GM12878 (cell line): ENCODE measurements around the gene CFAP97D2. TPM values are rescaled to one million over a fixed set of nuclear protein-coding genes. Genes with fewer than 3 reads are reported as not detected.

Experiments used
- ATAC-seq: fragments of 200-7000 bp; cut with Tn5 transposase; 3 replicates; pipeline ENCODE4 v1.9.1; 2020; ENCODE audit warnings: mild to moderate bottlenecking, moderate library complexity
- BruUV-seq: library from RNA; stranded (reverse); fragments of 400-500 nt; replicated peaks from 2 replicates; lab custom pipeline; 2021; lab: Mats Ljungman, UMichigan
- CTCF ChIA-PET: fragments of 300-600 bp; sonication (Branson Sonifier 250); formaldehyde crosslinking; extraction: SDS; loops from one replicate; lab custom pipeline; 2021; ENCODE audit warnings: inconsistent platforms; lab: Yijun Ruan, JAX
- POLR2A ChIA-PET: fragments of 350-600 bp; formaldehyde crosslinking; extraction: SDS; loops from one replicate; lab custom pipeline; 2021; ENCODE audit warnings: inconsistent platforms; lab: Charles Lee
- RAD21 ChIA-PET: fragments of 300-600 bp; sonication (Branson Sonifier 250); formaldehyde crosslinking; loops from one replicate; lab custom pipeline; 2023; ENCODE audit warnings: antibody characterized with exemption; ENCODE audit not compliant: unreplicated experiment; lab: Charles Lee
- SMC1A ChIA-PET: fragments of 300-600 bp; sonication (Branson Sonifier 250); formaldehyde crosslinking; loops from one replicate; lab custom pipeline; 2023; ENCODE audit not compliant: unreplicated experiment, uncharacterized antibody; lab: Charles Lee
- DNase-seq: peaks from one replicate; pipeline ENCODE4 v3.0.0-alpha.2; 2011; ENCODE audit warnings: low read depth, low spot score
- FAIRE-seq: peaks from 3 replicates; lab custom pipeline; 2011; peaks lifted over from hg19 to GRCh38; lab: Jason Lieb, UNC
- H2AFZ ChIP-seq: 2 replicates; pipeline ENCODE4 v1.6.0; 2011; ENCODE audit warnings: low read depth, low read length, control low read depth; ENCODE audit not compliant: control insufficient read depth
- H3K27ac ChIP-seq: 2 replicates; pipeline ENCODE4 v1.5.1; 2011; ENCODE audit warnings: control low read depth; ENCODE audit not compliant: control insufficient read depth, insufficient read depth
- H3K27me3 ChIP-seq, 2 experiments: replicated peaks in 1 of 2; 2 replicates each; pipeline versions ENCODE4 v1.6.0 to v1.6.1; 2011; ENCODE audit warnings: low read length in 1 of 2; ENCODE audit not compliant: control insufficient read depth in 2 of 2, insufficient read depth in 2 of 2
- H3K36me3 ChIP-seq, 2 experiments: 2 replicates each; pipeline ENCODE4 v1.5.1; 2011; ENCODE audit warnings: low read length in 1 of 2; ENCODE audit not compliant: control insufficient read depth in 2 of 2, insufficient read depth in 2 of 2
- H3K4me1 ChIP-seq: 2 replicates; pipeline ENCODE4 v1.6.1; 2011; ENCODE audit warnings: mild to moderate bottlenecking, low read length, moderate library complexity, mixed read lengths; ENCODE audit not compliant: control insufficient read depth, insufficient read depth
- H3K4me2 ChIP-seq: 2 replicates; pipeline ENCODE4 v1.6.0; 2011; ENCODE audit warnings: control low read depth; ENCODE audit not compliant: control insufficient read depth, insufficient read depth
- H3K4me3 ChIP-seq: fragments of 200-600 bp; sonication (generic); 2 replicates; pipeline ENCODE4 v1.5.1; 2016
- H3K79me2 ChIP-seq: 2 replicates; pipeline ENCODE4 v1.6.0; 2011; ENCODE audit warnings: low read length; ENCODE audit not compliant: control insufficient read depth, insufficient read depth
- H3K9ac ChIP-seq: 2 replicates; pipeline ENCODE4 v1.8.0; 2011; ENCODE audit warnings: low read length, control low read depth, mixed read lengths; ENCODE audit not compliant: control insufficient read depth, insufficient read depth
- H3K9me3 ChIP-seq: replicated peaks from 3 replicates; pipeline ENCODE4 v1.5.1; 2011; ENCODE audit warnings: mild to moderate bottlenecking, low read length; ENCODE audit not compliant: control insufficient read depth, insufficient read depth
- H4K20me1 ChIP-seq: 2 replicates; pipeline ENCODE4 v1.6.0; 2011; ENCODE audit not compliant: control insufficient read depth, insufficient read depth
- CHD2 ChIP-seq: IDR thresholded peaks from 2 replicates; pipeline ENCODE4 v1.6.1; 2011; ENCODE audit warnings: low read depth, low read length, improper control_type of control experiment, borderline replicate concordance
- CHD4 ChIP-seq: fragments of 200-600 bp; sonication (generic); IDR thresholded peaks from 2 replicates; pipeline ENCODE4 v1.6.1; 2016; ENCODE audit warnings: mild to moderate bottlenecking
- EGR1 ChIP-seq, 2 experiments: IDR thresholded peaks; 1 replicate in 1 of 2; 2 replicates in 1 of 2; pipeline ENCODE4 v1.6.1; 2011 to 2012; ENCODE audit warnings: low read depth in 2 of 2, low read length in 2 of 2, borderline replicate concordance in 1 of 2, mild to moderate bottlenecking in 1 of 2, moderate library complexity in 1 of 2
- FOXK2 ChIP-seq: fragments of 450-650 bp; IDR thresholded peaks from 2 replicates; pipeline ENCODE4 v1.6.1; 2017; ENCODE audit warnings: mild to moderate bottlenecking, moderate library complexity
- HDAC2 ChIP-seq: fragments of 200-600 bp; sonication (generic); IDR thresholded peaks from 2 replicates; pipeline ENCODE4 v1.6.1; 2017
- MEF2A ChIP-seq: IDR thresholded peaks from 2 replicates; pipeline ENCODE4 v1.6.1; 2011; ENCODE audit warnings: low read depth, mild to moderate bottlenecking, low read length, moderate library complexity; ENCODE audit not compliant: insufficient read depth
- PML ChIP-seq: IDR thresholded peaks from 2 replicates; pipeline ENCODE4 v1.6.1; 2012; ENCODE audit warnings: low read length, inconsistent platforms
- SIN3A ChIP-seq: IDR thresholded peaks from 2 replicates; pipeline ENCODE4 v1.6.1; 2012; ENCODE audit warnings: low read depth, low read length, improper control_type of control experiment
- TCF3 ChIP-seq: IDR thresholded peaks from 2 replicates; pipeline ENCODE4 v1.6.1; 2012; ENCODE audit warnings: low read depth, mild to moderate bottlenecking, low read length, borderline replicate concordance; ENCODE audit not compliant: insufficient read depth
- ZNF622 ChIP-seq: fragments of 450-650 bp; IDR thresholded peaks from 2 replicates; pipeline ENCODE4 v1.6.1; 2017; ENCODE audit warnings: mild to moderate bottlenecking, inconsistent platforms
- WGBS: methylation state at CpG from one replicate; pipeline ENCODE4 v1.1.6; 2016; ENCODE audit warnings: low lambda C conversion rate; ENCODE audit not compliant: insufficient replicate concordance, insufficient coverage; ENCODE audit errors: missing lambda C conversion rate; 5-methylcytosine and 5-hydroxymethylcytosine counted together
- in situ Hi-C: fragments of 300-500 bp; cut with MboI; formaldehyde crosslinking; loops from 9 replicates; pipeline ENCODE4 v1.14.3; 2018; ENCODE audit warnings: mixed read lengths
- intact Hi-C: fragments of 100-400 bp; cut with micrococcal nuclease; formaldehyde crosslinking; loops from one replicate; pipeline ENCODE4 v1.14.2; 2022; ENCODE audit not compliant: unreplicated experiment
- polyA plus RNA-seq, 11 experiments: library from polyadenylated mRNA; depleted of rRNA in 4 of 11; unstranded in 6 of 11; stranded (reverse) in 5 of 11; fragments of >200 nt; fragmentation: Nextera tagmentation in 4 of 11; fragmentation: Illumina TruSeq in 1 of 11; extraction: Ambion mirVana in 4 of 11; extraction: Trizol in 1 of 11; gene quantifications; 1 replicate in 1 of 11; 2 replicates in 10 of 11; pipeline versions ENCODE4 v1.2.1 to v1.2.3, GENCODE V29; 2011 to 2016; ENCODE audit warnings: inconsistent platforms in 2 of 11, missing spikeins in 2 of 11, low read depth in 1 of 11
- total RNA-seq, 4 experiments: library from RNA; depleted of rRNA in 3 of 4; stranded (reverse); fragments of >200 nt in 3 of 4; fragmentation: Illumina TruSeq in 1 of 4; extraction: Trizol in 1 of 4; gene quantifications; 2 replicates each; pipeline versions ENCODE4 v1.2.1 to v1.2.3, GENCODE V29; 2013 to 2021
- TF ChIP-seq, protein P1 (sequence below): IDR thresholded peaks from 2 replicates; pipeline ENCODE4 v1.6.1; 2012; ENCODE audit warnings: mild to moderate bottlenecking, low read depth, low read length
- TF ChIP-seq, protein P2 (sequence below): fragments of 450-650 bp; IDR thresholded peaks from 2 replicates; pipeline ENCODE4 v1.6.1; 2017; ENCODE audit warnings: low read depth, mild to moderate bottlenecking, moderate library complexity
- TF ChIP-seq, protein P3 (sequence below): IDR thresholded peaks from 2 replicates; pipeline ENCODE4 v1.6.1; 2012; ENCODE audit warnings: improper control_type of control experiment, low read depth, low read length; ENCODE audit not compliant: insufficient replicate concordance

CFAP97D2 gene
- total and polyA plus RNA-seq, 10 of the 15 experiments (the other 5 are each of a cell fraction or from before 2014, with no cell fraction given), result not detected

DNA sequence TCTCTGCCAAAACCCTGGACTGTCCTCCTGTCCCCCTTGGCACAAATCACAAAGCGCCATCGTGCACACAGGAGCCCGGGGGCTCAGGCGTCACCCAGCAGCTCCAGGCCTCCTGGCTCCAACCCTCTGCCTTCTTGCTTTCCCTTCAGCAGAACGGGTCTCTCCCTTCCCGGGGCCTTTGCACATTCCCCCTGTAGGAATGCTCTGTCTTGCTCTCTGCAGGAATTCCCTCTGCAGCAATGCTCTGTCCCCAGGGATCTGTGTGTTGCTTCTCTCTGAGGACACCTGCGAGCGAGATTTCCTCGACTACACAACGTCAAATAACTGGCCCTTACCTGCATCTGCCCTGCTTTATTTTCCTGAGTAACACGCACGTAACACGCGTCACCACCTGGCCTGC is 33.3 kb upstream of the CFAP97D2 start:
- no peaks in the 10 kb centered on the region for H4K20me1 ChIP-seq
- intact Hi-C loops (loop anchor here (10.0 kb wide), 1 partner anchor 331 kb away; no protein-coding TSS in a partner anchor), in situ Hi-C loops (no loop called here)
- no peaks in the 10 kb centered on the region; a peak in 1 of 4 replicates for H3K27me3 ChIP-seq
- TF ChIP-seq TCF3 (no peak), PML (no peak), MEF2A (no peak), ZNF622 (no peak), EGR1 (IDR thresholded peaks at IDR 0.05; ENCODE audit: borderline replicate concordance in 1 of 2, low read depth in 2 of 2, low read length in 2 of 2) (no peak), CHD2 (no peak), FOXK2 (no peak), CHD4 (no peak), SIN3A (no peak), HDAC2 (no peak)
- TF ChIP-seq, protein P1, sequence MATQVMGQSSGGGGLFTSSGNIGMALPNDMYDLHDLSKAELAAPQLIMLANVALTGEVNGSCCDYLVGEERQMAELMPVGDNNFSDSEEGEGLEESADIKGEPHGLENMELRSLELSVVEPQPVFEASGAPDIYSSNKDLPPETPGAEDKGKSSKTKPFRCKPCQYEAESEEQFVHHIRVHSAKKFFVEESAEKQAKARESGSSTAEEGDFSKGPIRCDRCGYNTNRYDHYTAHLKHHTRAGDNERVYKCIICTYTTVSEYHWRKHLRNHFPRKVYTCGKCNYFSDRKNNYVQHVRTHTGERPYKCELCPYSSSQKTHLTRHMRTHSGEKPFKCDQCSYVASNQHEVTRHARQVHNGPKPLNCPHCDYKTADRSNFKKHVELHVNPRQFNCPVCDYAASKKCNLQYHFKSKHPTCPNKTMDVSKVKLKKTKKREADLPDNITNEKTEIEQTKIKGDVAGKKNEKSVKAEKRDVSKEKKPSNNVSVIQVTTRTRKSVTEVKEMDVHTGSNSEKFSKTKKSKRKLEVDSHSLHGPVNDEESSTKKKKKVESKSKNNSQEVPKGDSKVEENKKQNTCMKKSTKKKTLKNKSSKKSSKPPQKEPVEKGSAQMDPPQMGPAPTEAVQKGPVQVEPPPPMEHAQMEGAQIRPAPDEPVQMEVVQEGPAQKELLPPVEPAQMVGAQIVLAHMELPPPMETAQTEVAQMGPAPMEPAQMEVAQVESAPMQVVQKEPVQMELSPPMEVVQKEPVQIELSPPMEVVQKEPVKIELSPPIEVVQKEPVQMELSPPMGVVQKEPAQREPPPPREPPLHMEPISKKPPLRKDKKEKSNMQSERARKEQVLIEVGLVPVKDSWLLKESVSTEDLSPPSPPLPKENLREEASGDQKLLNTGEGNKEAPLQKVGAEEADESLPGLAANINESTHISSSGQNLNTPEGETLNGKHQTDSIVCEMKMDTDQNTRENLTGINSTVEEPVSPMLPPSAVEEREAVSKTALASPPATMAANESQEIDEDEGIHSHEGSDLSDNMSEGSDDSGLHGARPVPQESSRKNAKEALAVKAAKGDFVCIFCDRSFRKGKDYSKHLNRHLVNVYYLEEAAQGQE, result no peak
- TF ChIP-seq, protein P2, sequence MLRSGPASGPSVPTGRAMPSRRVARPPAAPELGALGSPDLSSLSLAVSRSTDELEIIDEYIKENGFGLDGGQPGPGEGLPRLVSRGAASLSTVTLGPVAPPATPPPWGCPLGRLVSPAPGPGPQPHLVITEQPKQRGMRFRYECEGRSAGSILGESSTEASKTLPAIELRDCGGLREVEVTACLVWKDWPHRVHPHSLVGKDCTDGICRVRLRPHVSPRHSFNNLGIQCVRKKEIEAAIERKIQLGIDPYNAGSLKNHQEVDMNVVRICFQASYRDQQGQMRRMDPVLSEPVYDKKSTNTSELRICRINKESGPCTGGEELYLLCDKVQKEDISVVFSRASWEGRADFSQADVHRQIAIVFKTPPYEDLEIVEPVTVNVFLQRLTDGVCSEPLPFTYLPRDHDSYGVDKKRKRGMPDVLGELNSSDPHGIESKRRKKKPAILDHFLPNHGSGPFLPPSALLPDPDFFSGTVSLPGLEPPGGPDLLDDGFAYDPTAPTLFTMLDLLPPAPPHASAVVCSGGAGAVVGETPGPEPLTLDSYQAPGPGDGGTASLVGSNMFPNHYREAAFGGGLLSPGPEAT, result no peak
- TF ChIP-seq, protein P3, sequence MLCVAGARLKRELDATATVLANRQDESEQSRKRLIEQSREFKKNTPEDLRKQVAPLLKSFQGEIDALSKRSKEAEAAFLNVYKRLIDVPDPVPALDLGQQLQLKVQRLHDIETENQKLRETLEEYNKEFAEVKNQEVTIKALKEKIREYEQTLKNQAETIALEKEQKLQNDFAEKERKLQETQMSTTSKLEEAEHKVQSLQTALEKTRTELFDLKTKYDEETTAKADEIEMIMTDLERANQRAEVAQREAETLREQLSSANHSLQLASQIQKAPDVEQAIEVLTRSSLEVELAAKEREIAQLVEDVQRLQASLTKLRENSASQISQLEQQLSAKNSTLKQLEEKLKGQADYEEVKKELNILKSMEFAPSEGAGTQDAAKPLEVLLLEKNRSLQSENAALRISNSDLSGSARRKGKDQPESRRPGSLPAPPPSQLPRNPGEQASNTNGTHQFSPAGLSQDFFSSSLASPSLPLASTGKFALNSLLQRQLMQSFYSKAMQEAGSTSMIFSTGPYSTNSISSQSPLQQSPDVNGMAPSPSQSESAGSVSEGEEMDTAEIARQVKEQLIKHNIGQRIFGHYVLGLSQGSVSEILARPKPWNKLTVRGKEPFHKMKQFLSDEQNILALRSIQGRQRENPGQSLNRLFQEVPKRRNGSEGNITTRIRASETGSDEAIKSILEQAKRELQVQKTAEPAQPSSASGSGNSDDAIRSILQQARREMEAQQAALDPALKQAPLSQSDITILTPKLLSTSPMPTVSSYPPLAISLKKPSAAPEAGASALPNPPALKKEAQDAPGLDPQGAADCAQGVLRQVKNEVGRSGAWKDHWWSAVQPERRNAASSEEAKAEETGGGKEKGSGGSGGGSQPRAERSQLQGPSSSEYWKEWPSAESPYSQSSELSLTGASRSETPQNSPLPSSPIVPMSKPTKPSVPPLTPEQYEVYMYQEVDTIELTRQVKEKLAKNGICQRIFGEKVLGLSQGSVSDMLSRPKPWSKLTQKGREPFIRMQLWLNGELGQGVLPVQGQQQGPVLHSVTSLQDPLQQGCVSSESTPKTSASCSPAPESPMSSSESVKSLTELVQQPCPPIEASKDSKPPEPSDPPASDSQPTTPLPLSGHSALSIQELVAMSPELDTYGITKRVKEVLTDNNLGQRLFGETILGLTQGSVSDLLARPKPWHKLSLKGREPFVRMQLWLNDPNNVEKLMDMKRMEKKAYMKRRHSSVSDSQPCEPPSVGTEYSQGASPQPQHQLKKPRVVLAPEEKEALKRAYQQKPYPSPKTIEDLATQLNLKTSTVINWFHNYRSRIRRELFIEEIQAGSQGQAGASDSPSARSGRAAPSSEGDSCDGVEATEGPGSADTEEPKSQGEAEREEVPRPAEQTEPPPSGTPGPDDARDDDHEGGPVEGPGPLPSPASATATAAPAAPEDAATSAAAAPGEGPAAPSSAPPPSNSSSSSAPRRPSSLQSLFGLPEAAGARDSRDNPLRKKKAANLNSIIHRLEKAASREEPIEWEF, result no peak
- ATAC-seq (no peak), DNase-seq (no peak), FAIRE-seq (no peak)
- no peaks in the 10 kb centered on the region for H3K79me2 ChIP-seq
- no peak overlapping the region for H3K9ac ChIP-seq
- no peaks in the 10 kb centered on the region for H3K9me3 ChIP-seq
- H3K36me3 ChIP-seq, result no peaks in the 10 kb centered on the region
- no peak overlapping the region for H3K4me2 ChIP-seq
- ChIA-PET CTCF (interaction anchor here (1.0 to 1.9 kb wide), 4 partner anchors 17 to 80 kb away, joined by 3 to 8 read pairs (median 4); no protein-coding TSS in a partner anchor), POLR2A (no interaction called here), SMC1A (interaction anchor here (1.0 to 1.4 kb wide), 3 partner anchors 11 to 49 kb away, joined by 3 to 4 read pairs (median 3); no protein-coding TSS in a partner anchor), RAD21 (interaction anchor here (1.4 kb wide), 1 partner anchor 81 kb away, joined by 3 read pairs; no protein-coding TSS in a partner anchor)
- H3K27ac ChIP-seq, result no peak overlapping the region
- H3K4me1 ChIP-seq, result peaks cover 48% of the 10 kb centered on the region
- BruUV-seq, result no TSS peak
- no peak overlapping the region for H3K4me3 ChIP-seq
- 76% methylated on average over 14 of the region's 14 CpGs for WGBS
- no peak overlapping the region for H2AFZ ChIP-seq
